HG02623 (cell line): Measurements from ENCODE around the gene CYBC1.

Experiments
- ATAC-seq: cut with Tn5 transposase; IDR thresholded peaks from one replicate; pipeline ENCODE4 v1.9.1; 2021; ENCODE audit warnings: moderate library complexity; ENCODE audit not compliant: unreplicated experiment

Gene CYBC1

DNA sequence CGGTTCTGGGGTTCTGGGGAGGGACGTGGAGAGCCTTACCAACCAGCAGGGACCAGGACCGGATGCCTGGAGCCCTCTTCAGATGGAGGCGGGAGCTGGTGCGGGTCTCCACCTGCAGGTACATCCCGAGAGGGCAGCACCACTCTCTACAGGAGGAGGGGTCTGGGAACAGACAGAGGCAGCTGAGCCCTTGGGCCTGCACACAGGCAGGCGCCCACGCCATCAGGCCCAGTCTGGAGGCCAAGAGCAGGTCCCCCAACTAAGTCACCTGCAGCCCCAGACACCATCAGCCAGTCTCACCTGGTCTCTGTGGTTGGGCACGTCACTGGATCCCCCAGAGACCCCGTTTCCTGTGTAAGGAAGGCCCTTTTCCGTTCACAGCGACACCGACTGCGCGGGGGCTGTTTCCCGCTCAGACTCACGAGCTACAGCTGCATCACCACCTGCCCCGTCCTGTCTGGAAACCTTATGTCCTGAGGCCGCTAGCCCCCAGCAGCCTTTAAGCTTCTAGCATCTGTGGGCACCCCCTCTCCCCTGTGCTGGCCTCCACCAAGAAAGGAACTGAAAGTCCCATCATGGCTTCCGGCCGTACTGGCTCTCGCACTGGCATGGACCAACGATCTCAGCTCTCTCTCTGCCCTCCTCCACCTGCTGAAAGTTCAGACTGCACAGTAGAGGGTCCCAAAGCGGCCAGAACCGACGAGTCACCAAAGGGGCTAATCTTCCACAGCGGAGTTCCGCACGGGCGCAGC is 1.2 kb downstream of the CYBC1 start:
- ATAC-seq: peak; percentile 47

DNA sequence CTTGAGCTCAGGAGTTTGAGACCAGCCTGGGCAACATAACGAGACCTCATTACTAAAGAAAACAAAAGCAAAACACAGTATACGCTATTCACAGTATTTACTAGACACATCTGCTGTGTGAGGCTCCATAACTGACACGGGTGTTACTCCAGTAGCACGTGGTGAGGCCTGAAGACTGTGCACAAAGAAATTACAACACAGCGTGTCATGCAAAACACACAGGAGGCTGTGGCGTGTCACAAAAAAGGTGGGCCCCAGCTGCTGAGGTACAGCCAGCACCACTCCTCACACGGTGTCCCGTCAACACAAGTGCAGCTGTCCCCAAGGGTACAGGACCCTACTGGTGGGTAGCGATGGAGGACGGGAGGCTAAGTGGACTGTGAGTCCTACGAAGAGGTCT is 2.7 kb downstream of the CYBC1 start:
- ATAC-seq: no peak

DNA sequence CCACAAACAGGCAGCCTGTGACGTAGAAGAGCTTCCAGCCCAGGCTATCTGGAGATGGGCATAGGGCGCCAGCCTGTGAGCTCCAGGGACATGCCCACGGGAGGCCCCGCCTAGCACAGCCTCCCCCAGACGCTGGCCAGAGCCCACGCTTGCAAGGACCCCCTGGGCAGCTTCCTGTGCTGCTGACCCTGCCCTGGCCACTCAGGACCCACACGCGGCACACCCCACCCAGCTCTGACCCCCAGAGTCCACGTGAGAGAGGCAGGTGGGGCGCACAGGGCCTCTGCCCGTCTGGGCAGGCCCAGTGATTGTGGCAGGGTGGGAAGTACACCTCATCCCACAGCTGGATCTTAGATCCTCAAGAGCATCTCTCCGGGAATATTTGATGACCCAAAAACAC is 3.9 kb downstream of the CYBC1 start:
- ATAC-seq: no peak

DNA sequence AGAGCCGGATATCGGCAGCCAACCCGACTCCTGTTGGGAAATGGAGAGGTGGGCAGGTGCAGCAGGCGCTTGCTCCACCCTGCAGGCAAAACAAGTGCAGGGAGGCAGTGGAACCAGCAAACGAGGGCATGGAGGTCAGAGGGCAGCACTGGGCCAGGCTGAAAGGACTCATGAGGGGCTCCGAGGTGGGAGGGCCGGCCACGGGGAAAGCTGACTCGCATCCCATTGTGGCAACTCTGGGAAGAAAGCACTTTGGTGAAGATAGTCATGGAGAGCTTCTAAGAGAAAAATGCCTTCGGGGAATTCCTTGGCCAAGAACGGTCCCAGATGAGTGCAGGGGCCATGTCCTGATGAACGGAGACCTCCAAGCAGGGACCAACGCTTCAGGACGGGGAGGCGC is 4.4 kb downstream of the CYBC1 start:
- ATAC-seq: no peak

DNA sequence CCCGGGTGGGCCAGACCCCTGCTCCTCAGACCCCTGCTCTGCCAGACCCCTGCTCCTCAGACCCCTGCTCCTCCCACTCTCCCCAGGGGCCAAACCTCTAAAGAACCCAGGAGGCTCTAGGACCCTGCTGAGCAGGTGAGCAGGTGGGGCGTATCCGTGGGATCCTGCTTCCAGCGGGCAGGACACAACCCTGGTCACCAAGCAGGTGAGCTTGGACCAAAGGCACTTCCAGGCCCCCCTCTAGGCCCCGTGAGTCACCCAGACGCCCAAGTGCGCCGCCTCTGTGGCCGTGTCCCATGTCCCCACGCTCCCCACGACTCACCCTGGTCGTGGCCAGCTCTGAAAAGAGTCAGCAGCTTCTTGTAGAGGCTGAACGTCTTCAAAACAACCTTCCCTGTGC is 5.0 kb downstream of the CYBC1 start:
- no peak for ATAC-seq

DNA sequence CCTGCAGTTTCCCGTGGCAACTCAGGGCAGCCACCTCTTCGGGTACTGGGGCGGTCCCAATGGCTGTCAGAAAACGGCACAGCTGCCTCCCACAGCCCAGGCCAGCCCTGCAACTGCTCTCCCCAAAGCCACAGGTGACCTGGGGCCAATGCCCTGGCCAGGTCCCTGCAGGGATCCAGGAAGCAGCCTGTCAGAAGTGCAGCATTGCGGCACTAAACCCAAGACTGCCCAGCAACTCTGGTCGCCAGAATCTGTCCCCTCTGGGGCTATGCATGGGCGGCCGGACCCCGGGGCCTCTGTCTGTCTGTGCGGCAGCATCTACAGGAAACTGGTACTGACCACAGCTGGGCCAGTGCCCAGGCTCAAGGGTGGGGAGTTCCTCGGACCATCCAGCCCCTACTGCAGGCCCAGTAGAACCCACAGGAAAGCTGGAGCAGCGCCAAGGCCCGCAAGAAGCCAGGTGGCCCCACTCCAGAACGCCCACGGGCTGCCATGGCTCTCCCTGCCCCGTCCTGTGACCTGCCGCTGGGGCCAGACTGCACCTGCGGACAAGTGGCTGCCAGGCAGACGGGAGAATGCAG is 5.5 kb downstream of the CYBC1 start:
- no peak for ATAC-seq

DNA sequence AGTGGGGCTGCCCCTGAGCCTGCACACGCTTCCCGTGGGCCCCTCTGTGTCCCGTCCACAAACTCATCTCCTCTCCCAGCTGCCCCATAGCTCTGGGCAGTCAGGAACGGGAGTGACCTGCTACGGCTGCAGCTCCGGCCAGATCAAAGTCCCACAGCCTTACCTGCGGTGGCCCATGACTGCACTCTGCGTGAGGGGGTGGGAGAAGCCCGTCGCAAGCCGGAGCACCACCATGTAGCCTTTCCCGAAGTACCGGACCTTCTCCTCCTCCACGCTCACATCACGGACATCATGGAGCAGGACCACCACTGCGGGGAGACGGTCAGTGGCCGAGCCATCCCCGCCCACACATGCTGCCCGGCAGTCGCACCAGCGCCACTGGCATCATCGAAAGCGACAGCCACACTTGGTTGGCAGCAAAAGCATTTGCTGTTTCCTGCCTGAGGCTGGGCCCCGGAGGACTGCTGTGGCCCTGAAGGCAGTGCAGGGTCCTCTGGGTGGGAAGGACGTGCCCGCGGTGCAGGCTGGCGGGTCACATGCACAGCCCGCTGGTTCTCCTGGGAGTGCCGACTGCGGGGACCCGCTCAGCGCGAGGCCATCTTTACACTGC is 6.2 kb downstream of the CYBC1 start:
- ATAC-seq: no peak

DNA sequence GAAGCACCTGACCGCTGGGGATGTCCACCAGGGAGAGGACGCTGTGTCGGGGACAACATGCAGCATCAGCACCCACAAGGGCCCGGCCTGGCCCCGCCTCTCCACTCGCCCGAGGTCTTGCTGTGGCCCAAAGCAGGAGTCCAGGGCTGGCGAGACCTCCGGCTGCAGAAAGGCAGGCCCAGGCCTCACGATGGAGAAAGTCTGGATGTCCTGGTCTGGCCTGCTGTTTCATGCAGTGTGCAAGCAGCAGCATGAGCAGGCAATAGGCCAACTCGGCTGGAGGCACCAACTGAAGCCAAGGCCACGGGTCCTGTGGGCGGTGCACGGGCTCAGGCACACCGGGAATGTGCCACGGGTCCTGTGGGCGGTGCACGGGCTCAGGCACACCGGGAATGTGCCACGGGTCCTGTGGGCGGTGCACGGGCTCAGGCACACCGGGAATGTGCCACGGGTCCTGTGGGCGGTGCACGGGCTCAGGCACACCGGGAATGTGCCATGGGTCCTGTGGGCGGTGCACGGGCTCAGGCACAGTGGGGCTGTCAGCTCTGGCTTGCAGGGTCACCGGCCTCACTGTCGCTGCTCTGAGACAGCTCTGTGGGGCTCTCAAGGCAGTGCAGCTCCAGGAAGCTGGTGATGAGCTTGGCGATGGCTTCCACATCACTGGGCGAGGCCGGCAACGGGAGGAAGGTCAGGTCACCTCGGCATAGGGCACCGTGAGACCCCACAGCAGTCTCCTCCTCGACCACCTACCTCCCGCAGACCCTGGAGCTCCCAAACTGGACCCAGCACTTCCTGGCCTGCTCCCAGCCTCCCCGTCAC is 6.9 kb downstream of the CYBC1 start:
- no peak for ATAC-seq

DNA sequence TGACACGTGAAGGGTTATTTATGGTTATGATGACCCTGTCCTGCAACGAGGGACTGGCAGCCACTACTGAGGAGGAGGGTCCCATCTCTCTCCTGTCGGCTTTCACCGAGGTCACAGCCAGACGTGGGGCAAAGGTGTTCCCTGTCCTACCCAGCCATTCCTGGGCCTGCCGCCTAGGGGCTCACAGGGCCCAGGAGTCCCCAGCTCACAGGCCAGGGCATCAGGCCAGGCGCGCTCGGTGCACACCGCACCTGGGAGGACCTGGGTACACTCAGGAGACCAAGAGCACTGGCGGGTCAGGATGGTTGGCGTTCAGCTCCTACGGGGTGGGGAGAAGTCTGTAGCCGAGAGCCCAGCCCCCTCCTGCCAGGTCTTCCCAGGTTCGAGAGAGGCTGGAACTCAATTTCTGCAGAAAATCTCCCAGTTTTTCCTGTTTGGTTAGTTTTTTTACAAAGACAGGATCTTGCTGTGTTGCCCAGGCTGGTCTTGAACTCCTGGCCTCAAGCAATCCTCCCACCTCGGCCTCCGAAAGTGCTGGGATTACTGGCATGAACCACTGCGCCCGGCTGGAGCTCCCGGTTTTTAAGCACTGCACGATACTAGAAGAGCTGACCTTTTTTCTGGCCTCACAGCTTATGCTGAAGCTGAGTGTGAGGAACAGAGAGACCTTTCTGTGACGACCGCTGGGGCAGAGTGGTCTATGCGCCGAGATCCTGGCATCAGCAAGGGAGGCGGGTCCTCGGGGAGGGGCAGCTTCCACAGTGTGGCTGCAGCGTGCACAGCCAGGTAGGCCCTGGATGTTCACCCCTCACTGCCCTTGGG is 7.7 kb downstream of the CYBC1 start:
- ATAC-seq: no peak

DNA sequence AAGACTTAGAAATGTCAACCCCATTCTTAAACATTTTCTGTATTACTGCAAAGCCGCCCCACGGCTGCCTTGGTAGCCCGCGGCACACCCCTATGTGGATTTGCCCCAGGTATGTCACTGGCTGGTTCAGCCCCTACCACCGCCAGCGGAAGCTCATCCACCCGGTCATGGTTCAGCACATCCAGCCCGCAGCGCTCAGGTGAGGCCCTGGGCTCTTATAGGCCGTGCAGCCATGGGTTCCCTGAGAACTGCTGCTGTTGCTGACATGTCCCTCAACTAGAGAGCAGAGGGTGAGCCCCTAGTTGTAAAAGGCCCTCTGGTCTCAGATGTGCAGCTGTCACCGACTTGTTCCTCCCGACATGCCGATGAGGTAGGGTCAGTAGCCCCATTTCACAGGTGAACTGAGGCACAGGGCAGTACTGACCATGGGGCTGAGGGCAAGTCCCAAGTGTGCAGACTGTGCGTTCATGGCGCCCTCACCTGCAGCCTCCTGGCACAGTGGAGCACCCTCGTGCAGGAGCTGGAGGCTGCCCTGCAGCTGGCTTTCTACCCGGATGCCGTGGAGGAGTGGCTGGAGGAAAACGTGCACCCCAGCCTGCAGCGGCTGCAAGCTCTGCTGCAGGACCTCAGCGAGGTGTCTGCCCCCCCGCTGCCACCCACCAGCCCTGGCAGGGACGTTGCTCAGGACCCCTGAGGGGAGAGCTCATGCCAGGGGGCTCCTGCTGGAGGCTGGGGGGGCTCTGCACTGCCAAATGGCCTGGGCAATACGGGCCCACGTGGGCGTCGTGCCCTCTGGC is 8.7 kb downstream of the CYBC1 start:
- ATAC-seq: no peak

DNA sequence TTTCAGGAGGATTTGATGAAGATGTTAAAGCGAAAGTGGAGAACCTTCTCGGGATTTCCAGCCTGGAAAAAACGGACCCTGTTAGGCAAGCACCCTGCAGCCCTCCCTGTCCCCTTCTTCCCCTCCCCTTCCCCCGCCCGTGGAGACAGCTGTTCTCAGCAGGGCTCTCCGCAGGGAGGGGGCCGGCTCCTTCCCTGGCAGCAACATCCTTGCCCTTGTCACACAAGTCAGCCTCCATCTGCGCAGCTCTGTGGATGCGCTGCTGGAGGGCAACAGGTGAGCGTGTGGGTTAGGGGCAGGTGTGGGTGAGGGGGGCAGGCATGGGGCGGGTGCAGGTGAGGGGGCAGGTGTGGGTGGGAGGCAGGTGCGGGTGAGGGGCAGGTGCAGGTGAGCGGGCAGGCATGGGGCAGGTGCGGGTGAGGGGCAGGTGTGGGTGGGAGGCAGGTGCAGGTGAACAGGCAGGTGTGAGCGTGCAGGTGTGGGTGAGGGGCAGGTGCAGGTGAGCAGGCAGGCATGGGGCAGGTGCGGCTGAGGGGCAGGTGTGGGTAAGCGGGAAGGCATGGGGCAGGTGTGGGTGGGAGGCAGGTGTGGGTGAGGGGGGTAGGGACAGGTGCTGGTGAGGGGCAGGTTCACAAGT is 9.4 kb downstream of the CYBC1 start:
- ATAC-seq: no peak

DNA sequence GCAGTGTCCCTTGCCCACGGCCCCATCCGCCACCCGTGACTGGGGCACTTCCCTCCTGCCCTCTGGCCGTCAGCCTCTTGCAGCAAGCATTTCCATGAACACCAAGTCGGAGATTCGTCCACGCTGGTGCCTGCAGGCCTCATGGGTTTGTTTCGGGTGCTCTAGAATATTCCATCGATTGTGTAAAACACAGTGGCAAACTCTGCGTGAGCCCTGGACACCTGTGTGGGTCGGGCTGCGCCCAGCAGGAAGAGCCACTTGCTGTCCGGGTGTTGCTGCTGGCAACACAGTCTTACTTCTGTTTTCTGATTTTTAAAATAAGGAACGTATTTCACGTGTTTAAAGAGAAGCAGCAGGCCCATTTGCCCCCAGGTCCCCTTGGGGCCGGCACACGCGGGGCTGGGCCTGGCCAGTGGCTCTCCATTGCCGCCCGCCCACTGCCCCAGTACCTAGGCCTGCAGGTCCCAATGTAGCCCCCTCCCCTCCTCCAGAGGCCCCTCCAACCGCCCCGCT is 10.0 kb downstream of the CYBC1 start:
- ATAC-seq: no peak

DNA sequence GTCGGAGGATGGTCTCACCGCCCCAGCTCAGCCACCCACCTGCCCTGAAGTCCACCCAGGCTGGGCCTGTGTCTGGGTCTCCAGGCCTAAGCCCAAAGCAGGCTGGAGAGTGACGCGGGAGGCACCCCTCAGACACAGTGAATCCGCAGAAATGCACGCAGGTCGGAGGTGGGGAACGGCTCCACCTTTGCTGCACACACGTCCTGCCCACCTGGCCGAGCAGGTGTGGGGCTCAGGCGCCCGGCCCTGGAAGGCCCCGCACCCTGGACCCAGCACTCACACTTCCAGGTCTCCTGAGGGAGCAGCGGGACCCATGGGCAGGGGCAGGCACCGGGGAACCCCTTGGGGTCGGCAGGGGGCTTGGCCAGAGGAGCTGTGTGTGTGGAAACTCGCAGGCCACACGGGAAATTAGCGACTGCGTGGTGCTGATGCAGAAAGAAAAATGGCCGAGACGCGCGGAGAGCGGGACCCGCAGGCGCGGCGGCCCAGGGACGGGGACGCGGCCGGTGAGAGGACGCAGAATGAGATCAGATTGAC is 10.7 kb downstream of the CYBC1 start:
- ATAC-seq: no peak

DNA sequence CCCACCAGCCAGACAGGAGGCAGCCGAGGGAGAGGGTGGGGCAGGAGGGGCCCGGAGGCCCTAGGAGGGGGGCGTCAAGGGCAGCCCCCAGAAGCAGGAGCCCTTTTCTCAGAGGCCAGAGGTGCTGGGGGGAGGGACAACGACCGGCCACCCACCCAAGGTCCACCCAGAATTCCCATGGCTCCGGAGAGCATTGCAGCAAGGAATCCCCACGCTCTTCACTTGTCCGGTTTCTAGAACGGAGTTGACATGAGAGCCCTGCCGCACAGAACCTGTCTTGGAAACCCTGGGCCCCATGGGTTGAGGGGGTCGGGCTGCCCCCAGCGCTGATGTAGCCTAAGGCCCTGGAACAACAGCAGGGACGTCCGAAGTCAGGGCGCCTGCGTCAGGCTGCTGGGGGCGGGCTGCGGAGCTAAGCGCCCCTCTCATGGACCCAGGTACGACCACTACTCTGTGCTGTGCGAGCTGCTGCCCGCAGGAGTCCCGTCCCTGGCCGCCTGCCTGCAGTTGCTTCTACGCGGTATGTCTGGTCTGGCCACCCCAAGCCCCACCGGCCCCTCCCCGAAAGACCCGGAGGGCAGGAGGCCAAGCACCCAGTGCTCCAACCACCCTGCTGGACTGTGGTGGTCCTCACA is 11.2 kb downstream of the CYBC1 start:
- no peak for ATAC-seq

DNA sequence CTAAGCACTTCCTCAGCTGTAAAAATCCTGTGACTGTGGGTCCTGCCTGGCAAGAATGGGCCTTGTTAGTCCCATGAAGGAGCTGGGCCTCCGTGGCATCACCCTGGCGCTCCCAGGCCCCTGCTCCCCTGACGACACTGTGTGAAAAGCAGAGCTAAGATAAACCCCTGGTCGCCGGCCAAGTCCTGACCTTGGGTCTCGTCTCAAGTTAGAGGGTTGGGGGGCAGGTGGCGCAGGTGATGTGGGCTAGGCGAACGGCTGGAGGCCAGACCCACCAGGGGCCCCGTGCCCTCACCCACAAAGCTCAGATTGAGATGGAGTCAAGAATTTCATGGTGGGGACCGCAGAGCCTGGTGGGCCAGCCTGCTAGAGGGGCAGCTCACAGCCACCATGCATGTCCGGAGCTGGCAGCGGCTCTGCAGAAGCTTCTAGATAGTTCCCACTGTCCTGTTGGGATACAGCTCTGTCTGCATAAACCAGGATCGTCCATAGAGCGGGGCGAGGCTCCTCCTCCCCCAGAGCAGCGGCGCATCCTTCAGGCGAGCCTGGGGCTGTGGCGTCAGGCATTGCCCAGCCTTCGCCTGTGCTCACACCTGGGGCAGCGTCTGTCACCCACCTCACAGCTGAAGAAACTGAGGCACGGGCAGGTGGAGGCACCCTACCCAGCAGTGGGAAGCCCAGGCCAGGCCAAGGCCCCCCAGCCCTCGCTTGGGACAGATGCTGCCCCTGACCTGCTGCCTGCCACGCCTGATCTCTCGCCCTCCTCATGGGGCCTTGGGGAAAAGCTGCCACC is 12.0 kb downstream of the CYBC1 start:
- no peak for ATAC-seq

DNA sequence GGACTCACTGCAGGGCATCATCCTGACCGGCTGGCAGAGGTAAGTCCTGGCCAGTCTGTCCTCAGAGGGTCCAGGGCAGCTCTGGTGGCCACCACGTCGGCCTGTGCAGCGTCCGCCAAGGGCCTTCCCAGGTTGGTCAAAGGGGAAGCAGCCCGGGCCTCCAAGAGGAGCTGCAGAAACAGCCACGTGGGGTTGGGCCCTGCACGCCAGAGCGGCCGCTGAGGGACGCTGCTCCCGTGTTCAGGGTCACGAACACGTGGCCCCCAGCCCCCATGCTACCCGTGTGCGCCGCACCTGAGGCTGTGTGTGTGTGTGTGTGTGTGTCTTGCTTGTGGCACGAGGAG is 13.3 kb downstream of the CYBC1 start:
- no peak for ATAC-seq

DNA sequence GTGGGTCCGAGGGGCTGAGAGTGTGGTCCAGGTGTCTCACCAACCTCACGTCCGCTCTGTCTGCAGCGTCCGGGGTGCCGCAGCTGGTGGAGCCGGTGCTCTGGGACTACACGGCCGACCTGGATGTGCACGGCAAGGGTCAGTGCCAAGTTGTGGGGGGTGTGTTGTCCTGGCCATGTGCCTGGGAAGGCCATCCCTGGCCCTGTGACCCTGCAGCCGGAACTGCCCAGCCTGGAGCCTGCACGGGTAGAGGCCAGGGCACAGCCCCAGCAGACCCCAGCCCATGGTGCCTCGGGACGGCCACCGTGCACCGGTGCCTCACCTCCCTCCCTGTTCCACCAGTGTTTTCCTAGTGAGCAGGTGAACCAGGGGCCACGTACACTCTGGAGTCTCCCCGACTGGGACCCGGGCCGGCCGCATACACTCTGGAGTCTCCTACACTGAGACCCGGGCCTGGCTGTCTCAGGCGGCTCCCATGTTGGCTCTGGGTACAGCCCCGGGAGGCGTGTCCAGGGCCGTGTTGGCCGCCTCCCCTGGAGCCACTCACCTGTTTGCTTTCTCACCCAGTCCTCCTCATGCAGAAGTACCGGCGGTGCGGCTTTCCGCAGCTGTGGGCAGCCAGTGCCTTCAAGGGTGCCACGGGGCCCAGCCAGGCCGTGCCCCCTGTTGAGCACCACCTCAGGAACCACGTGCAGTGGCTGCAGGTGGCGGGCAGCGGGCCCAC is 13.8 kb downstream of the CYBC1 start:
- no peak for ATAC-seq
